ENCODE data around the gene TULP4. TPM values are rescaled to one million over a fixed set of nuclear protein-coding genes. Genes with fewer than 3 reads are reported as not detected.

The TULP4 gene
- total RNA-seq, 1 experiment from 2014 or later: 105 TPM

GRCh38 chr6:158536891-158537798 lies 224.9 kb downstream of the TULP4 start:
- no TSS peak for BruUV-seq (replicated peaks)

DNA sequence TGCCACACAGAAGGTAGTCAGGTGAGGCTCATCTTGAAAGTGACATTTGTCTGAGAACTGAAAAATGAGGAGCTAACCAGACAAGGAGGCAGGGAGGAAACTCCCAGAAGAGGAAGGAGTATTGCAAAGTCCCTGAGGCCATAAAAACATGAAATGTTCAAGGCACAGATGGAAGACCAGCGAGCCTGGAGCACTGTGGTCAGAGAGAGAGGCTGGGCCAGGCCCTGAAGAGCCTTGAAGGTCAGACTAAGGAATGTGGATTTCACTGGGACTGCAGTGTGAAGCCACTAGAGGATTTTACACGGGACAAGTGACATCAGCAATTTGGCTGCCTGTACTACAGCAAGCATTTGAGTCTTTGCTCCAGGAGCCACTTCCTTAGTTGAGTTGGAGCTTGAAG lies 226.5 kb downstream of the TULP4 start:
- Mint-ChIP-seq H3K27ac (ENCODE audit: unreplicated experiment) (no peak overlapping the region), H3K9me3 (ENCODE audit: low read depth, unreplicated experiment) (no peaks in the 10 kb centered on the region), H3K27me3 (ENCODE audit: unreplicated experiment) (no peaks in the 10 kb centered on the region), H3K36me3 (ENCODE audit: insufficient read depth, unreplicated experiment) (peaks cover 14% of the 10 kb centered on the region), H3K4me1 (ENCODE audit: low read depth, unreplicated experiment) (no peaks in the 10 kb centered on the region), H3K4me3 (ENCODE audit: low read depth, unreplicated experiment) (no peak overlapping the region)
- TF ChIP-seq, protein P1, sequence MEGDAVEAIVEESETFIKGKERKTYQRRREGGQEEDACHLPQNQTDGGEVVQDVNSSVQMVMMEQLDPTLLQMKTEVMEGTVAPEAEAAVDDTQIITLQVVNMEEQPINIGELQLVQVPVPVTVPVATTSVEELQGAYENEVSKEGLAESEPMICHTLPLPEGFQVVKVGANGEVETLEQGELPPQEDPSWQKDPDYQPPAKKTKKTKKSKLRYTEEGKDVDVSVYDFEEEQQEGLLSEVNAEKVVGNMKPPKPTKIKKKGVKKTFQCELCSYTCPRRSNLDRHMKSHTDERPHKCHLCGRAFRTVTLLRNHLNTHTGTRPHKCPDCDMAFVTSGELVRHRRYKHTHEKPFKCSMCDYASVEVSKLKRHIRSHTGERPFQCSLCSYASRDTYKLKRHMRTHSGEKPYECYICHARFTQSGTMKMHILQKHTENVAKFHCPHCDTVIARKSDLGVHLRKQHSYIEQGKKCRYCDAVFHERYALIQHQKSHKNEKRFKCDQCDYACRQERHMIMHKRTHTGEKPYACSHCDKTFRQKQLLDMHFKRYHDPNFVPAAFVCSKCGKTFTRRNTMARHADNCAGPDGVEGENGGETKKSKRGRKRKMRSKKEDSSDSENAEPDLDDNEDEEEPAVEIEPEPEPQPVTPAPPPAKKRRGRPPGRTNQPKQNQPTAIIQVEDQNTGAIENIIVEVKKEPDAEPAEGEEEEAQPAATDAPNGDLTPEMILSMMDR (IDR thresholded peaks at IDR 0.05; ENCODE audit: unreplicated experiment): no peak
- CTCF ChIA-PET: interaction anchor here (0.6 to 0.9 kb wide), 2 partner anchors 31 to 313 kb away, joined by 3 read pairs; no protein-coding TSS in a partner anchor
- no peak for DNase-seq
- BruUV-seq (replicated peaks): no TSS peak
- intact Hi-C loops (cut with micrococcal nuclease; ENCODE audit: unreplicated experiment): no loop called here

More at GRCh38 chr6:158536891-158537798, 224.9 kb downstream of the TULP4 start:
- Mint-ChIP-seq H3K27ac (ENCODE audit: unreplicated experiment) (no peak overlapping the region), H3K4me1 (ENCODE audit: low read depth, unreplicated experiment) (no peaks in the 10 kb centered on the region), H3K9me3 (ENCODE audit: low read depth, unreplicated experiment) (no peaks in the 10 kb centered on the region), H3K4me3 (ENCODE audit: low read depth, unreplicated experiment) (peak overlapping the region; percentile 68), H3K27me3 (ENCODE audit: unreplicated experiment) (no peaks in the 10 kb centered on the region), H3K36me3 (ENCODE audit: insufficient read depth, unreplicated experiment) (peaks cover 20% of the 10 kb centered on the region)
- peak; percentile 64 for DNase-seq
- intact Hi-C loops (cut with micrococcal nuclease; ENCODE audit: unreplicated experiment): no loop called here
- CTCF ChIA-PET: interaction anchor here (1.9 kb wide), 1 partner anchor 18 kb away, joined by 8 read pairs; no protein-coding TSS in a partner anchor
- TF ChIP-seq, protein P1 (IDR thresholded peaks at IDR 0.05; ENCODE audit: unreplicated experiment): no peak

DNA sequence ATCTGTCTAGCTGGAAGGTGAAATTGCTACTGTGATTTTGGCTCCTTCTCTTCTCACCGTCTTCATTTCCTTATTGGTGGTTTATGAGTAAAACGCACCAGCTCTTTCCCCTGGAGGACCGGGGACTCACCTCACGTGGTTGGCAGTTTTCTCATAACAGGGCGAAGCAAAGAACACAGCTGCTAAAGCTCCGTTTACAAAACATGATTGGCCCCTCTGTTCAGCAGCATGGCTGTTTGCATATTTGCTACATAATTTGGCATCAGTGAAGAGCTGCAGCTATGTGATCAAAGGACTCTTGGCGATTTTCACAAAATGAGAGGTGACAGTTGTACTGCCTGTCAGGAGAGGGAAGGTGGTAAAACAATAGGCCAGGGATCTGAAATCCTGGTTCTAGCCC lies 227.1 kb downstream of the TULP4 start:
- Mint-ChIP-seq H3K4me1 (ENCODE audit: low read depth, unreplicated experiment) (no peaks in the 10 kb centered on the region), H3K9me3 (ENCODE audit: low read depth, unreplicated experiment) (no peaks in the 10 kb centered on the region), H3K36me3 (ENCODE audit: insufficient read depth, unreplicated experiment) (peaks cover 14% of the 10 kb centered on the region), H3K27me3 (ENCODE audit: unreplicated experiment) (no peaks in the 10 kb centered on the region), H3K4me3 (ENCODE audit: low read depth, unreplicated experiment) (no peak overlapping the region), H3K27ac (ENCODE audit: unreplicated experiment) (no peak overlapping the region)
- no TSS peak for BruUV-seq (replicated peaks)
- CTCF ChIA-PET: interaction anchor here (0.9 kb wide), 1 partner anchor 31 kb away, joined by 3 read pairs; no protein-coding TSS in a partner anchor
- TF ChIP-seq, protein P1 (IDR thresholded peaks at IDR 0.05; ENCODE audit: unreplicated experiment): no peak
- DNase-seq: no peak
- intact Hi-C loops (cut with micrococcal nuclease; ENCODE audit: unreplicated experiment): no loop called here

- no peak for DNase-seq
- intact Hi-C loops (cut with micrococcal nuclease; ENCODE audit: unreplicated experiment): no loop called here
- Mint-ChIP-seq H3K36me3 (ENCODE audit: insufficient read depth, unreplicated experiment) (peaks cover 14% of the 10 kb centered on the region), H3K4me3 (ENCODE audit: low read depth, unreplicated experiment) (no peak overlapping the region), H3K4me1 (ENCODE audit: low read depth, unreplicated experiment) (no peaks in the 10 kb centered on the region), H3K9me3 (ENCODE audit: low read depth, unreplicated experiment) (no peaks in the 10 kb centered on the region), H3K27me3 (ENCODE audit: unreplicated experiment) (no peaks in the 10 kb centered on the region), H3K27ac (ENCODE audit: unreplicated experiment) (no peak overlapping the region)
- CTCF ChIA-PET: no interaction called here
- TF ChIP-seq, protein P1 (IDR thresholded peaks at IDR 0.05; ENCODE audit: unreplicated experiment): no peak
- no TSS peak for BruUV-seq (replicated peaks)
These were observed 227.6 kb downstream of the TULP4 start for GRCh38 chr6:158539881-158540280.
